ENCODE measurements around the gene ADCYAP1R1.

ADCYAP1R1 gene

DNA sequence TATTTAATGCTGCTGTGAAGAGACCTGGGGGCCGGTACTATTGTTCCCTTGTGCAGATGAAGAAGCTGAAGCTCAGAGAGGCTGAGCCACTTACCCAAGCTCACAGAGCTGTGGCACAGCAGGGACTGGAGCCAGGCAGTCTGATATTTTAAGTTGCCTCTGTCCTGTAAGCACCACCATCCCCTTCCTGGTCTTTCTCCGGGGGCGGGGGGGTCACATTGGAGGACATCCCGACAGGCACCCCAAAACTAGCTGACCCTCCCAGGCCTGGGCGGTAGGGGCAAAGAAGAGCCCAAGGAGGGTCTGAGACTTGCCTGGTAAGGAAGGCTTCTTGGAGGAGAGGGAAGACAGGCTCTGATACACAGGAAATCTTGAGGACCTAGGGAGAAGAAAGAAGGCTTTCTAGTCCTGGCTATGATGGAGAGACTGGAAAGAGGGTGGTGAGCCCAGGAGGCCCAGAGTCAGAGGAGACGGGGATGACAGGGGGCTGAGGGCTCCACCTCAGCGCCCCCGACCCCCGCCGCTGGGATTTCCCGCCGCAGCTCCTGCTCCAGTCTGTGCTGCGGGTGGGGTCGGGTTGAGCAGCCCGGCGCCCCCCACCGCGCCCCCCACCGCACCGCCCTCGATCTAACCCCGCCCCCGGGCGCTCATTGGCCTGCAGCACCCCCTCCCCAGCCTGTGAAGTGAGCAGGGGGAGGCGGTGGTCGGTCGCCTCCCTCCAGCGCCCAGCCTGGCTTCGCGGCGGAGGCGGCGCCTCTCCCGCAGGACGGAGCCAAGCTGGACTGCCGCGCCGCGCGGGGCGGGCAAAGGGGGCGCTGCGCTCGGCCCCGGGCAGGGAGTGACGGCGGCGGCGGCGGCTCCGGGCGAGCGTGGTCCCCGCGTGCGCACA, at the start of gene ADCYAP1R1:
TSS of gene ADCYAP1R1 (plus strand) at position 711 of the 889 bp plus-strand sequence. CDS start 10,957 bp downstream, outside the sequence.
- DNase-seq, result no peak

DNA sequence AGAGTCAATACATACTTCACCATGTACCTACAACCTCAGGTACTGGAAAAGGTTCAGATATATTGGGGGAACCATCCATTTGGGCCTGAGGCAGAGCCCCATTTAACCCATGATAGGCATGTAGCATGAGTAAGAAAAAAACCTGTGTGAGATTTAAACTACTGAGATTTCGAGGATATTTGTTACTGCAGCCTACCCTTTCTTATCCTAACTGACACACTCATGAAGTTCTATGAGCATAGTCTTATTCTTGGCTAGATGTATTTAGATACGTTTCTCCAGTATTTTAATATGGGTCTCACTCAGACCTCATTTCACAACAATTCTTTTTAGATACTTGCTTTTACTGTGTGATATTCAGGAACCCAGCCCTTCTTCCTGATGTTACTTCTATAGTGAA, 49.0 kb upstream of the ADCYAP1R1 start:
- no peak for DNase-seq

DNA sequence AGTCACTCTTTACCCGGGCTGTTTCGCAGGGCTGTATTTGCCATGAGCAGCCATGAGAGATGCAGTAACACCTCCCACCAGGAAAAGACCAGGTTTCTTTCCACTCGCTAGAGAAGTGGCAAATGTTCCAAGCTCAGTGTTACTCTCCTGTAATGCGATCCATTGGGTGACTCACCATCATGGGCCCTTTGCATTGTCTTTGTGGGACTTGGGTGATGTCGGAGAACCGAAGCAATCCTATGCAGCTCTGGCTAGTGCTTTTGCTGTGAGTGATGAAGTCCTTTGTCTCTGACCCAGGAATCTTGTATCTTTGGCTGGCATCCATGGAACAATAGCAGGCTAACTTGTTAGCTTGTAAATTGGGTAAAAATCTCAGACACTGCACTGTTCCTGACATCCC, 48.4 kb upstream of the ADCYAP1R1 start:
- no peak for DNase-seq

DNA sequence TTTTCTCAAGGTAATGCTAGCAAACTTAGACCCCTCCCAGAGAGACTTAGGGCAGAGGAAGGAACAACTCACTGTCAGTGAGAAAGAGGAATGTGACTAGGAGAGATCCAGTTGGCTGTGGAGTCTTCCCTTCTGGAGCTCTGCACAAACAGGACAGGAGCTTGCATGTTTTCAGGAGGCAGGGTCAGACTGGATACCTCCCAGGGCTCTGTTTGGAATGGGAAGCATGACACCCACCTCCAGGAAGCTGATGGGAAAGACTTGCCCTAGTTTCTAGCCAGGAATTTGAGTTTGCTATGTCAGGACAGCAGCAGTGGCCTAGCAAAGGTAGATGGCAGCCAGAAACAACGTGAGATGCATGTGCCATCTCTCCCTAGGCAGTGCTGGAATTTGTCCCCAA, 47.7 kb upstream of the ADCYAP1R1 start:
- DNase-seq, result no peak

DNA sequence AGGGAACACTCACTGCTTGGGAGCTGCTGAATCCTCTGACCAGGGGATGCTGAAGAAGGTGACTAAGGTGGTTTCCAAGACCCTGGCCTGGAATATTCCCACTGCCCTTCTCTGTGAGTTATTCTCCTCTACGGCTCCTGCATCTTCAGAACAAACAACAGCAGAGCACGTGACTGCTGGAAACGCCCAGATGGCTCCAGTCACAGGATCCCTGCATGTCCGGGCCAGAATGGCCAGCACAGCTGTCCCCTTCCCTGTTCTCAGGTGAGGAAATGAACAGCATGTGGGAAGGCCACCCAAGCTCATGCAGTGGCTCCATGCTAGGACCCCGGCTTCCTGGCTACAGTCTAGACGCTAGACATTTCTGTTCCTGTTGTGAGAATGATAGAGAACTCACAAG, 45.3 kb upstream of the ADCYAP1R1 start:
- DNase-seq, result no peak

DNA sequence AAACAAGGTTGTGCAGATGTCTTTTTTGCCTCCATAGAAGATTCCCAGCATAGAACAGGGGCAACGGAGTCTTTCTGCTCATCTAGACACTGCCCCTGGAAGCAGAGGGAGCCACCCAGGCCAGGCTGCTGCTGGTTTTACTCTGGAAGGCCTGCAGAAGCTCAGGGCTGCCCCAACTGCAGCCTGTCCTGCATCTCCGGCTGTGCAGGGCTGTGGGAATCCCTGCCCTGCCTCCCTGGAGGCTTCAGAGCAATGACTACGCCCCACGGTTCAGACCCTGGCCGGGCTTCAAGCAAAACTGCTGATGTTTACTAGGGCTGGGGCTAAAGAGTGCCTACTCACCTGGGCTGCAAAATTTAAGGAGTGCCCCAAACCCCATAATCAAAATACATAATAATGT, 44.5 kb upstream of the ADCYAP1R1 start:
- DNase-seq, result no peak

DNA sequence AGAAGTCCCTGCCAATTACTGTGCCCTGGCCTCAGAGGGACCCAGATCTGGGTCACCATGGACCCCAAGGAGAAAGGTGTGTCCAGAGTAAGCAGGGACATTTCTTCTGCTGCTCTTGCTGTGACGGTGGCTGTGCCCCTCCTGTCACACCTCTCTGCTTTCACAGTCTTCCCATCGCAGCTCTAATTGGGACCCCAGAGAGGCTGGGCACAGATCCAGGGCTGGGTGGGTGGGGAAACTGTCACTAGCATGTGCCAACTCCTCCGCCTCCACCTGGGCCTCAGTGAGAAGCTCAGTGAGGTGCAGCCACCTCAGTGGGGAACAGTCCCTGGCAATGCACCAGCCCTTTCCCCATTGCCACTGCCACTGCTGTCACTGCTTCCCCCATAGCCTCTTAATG, 37.3 kb upstream of the ADCYAP1R1 start:
- no peak for DNase-seq

DNA sequence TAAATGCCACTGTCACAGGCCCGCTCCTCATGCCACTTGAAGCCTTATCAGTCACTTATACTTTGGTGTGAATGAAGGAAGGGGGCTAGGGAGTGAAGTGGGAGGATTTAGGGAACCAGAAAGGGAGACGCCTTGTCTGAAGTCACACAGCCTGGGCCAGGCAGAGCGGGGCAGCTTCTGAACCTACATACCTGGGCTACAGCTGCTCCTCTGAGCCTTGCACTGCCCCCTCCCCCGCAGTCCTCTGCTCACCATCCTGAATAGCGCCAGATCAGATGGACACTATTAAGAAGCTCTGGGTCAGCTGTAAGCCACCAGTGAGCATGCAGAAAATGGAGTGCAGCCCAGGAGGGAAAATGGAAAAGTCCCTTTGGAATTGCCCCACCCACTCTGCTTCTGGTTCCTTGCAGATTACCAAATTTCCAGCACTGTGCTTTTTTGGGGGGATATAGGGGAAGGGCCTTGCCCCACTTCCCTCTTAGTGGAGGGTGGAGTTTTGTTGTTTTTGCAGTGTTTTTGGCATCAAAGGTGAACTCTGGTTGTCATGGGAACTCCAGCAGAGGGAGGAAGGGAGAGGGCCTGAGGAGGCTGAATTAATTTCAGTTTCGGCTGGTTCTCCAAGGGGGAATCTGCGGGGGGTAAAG, 35.0 kb upstream of the ADCYAP1R1 start:
- no peak for DNase-seq

DNA sequence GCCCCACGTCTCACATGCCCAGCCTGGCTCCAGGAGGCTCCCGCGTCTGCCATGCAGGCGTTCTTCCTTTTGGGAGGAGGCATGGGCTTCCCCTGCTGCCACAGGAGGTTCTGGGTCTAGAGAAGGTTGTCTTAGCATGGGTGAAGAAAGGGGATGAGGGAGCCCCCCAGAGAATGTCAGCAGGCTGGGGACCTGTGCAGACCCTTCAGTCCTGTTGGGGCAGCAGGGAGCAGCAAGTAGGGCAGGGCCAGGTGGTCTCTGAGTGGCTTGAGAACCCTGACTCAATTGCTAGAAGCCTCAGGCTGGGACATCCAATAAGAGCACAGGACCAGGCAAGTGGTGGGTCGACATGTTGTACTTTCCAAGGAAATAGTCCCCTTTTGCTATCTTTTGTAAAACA, 34.4 kb upstream of the ADCYAP1R1 start:
- DNase-seq, result no peak

DNA sequence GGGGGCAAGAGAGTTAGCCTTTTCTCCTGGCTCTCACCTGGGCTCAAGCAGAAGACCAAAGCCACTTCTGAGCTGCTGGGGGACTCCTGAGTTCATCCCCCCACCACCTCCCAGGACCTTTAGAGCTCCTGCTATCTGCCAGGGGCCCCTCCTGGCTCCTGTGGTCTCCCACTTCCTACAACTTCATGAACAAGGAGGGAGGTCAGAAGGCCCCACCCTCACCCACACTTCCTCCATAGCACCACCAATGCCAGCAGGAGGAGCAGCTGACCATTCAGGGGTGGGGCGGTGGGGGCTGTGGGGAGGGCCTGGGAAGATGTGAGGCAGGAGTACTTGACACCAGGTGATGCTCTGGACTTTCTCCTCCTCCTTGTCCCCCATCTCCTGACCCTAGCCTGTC, 32.6 kb upstream of the ADCYAP1R1 start:
- DNase-seq, result no peak

DNA sequence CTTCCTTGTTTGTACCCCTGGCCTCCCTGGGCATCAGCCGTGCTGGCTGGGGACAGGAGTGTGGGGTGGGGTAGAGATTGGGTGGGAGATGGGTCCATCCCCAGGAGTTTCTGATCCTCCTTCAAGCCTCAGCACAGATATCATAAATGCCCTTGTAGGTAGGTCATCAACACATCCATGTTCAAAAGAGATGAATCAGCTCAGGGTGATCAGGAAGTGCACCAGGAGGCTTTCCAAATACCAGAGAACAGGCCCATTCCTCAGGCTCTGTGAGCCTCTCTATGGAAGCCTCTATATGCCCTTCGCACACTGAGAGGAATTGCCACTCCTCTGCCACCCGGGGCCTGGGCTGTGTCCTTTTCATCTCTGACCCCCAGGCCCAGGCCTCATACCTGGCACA, 31.9 kb upstream of the ADCYAP1R1 start:
- DNase-seq, result no peak

DNA sequence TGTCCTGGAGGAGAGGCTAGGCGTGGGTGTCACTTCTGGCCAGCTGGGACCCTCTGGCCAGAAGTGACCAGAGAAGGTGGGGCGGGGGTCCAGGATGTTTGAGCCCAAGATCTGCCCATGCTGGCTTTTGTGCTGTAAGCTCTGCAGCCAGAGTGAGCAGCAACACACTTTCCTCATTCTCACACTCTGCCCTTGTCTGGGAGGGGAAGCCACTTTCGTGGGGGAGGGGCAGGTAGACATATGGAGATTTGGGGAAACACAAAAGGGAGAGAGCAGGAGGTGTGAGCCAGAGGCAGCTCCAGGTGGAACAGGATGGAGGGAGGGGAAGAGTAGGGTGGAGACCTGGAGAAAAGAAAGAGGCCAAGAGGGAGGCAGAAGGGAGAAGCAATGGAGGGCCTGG, 31.5 kb upstream of the ADCYAP1R1 start:
- no peak for DNase-seq

DNA sequence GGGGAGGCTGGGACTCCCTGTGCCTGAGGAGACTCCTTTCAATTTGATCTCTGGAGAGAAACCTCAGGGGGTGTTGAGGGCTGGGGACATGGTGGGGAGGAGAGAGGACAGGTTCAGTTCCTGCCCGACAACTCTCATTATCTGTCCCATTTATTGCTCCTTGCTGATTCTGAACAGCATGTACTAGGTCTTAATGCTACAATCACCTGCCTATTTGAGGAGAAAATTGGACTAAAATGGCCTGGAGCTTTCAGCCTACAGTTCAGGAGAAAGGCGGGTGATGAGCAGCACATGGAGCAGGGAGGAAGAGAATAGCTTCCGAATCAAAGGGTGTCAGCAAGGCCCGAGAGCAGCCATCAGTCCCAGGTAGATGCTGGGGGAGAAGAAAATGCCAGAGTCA, 30.0 kb upstream of the ADCYAP1R1 start:
- no peak for DNase-seq

DNA sequence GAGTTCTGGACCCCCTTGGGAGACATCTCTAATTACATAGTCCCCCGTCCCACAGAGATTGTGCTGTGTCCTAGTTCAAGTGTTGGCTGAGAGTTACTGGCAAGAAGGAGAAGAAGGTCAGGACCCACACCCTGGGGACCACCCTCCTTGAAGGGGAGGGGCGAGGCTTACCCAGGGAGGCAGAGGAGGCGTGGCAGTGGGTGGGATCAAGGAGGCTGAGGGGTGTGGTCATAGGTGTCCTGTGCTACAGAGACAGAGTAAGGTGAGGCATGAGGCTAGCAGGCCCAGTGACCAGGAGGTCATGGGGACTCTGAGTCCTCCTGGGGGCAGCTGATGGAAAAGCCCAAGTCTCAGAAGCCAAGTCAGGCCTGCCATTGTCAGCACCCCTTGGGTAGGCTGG, 29.4 kb upstream of the ADCYAP1R1 start:
- no peak for DNase-seq

DNA sequence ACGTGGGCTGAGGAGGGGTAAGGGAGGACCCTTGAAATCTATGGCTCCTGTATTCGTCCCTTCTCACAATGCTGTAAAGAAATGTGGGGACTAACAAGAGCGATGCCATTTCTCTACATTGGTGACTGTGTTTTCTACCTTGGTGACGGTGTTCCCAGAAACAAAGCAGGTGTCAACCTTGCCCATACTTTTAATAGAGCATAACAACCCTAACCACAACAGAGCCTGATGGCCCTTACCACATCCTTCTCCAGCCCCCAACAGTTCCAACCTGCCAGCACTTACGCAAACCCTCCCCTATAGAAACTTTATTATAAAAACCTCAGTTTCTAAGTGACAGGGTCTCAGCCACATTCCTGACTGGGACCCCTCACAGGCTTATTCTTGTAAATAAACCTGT, 28.2 kb upstream of the ADCYAP1R1 start:
- no peak for DNase-seq

DNA sequence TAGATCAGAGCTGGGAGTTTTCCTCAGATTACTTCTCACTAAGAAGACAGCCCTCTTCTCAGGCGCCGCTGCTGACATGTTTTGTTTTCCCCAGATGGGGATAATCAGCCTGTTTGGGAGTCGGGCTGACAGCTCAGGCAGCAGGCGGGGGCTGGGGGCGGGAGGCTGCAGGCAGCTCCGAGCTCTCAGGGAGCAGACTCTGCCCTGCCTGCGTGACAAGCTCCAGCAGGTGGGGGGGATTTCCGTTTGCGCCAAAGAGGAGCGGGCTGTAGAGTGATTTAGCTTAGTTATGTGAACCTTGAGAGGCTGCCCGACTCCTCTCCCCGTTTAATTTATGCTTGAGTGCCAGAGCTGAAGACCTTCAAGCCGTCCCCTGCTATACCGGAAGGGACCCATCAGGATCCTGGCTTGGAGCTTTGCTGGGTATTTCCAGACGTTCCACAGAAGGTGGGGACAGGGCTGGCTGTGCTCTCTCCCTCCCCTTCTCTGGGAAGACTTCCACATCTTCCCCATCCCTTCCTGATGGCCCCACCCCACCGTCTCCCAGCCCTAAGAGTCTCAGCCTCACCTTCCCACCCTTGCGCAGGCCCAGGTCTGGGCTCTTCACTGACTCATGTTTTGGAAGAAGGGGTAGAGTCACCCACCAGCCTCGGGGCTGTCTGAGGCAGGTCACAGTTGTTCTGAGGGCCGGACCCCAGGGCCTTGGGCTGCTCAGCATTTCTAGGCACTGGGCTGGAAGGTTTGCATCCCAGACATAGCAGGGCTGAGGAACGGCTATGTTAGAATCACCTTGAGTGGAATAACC, 24.7 kb upstream of the ADCYAP1R1 start:
- DNase-seq, result no peak

DNA sequence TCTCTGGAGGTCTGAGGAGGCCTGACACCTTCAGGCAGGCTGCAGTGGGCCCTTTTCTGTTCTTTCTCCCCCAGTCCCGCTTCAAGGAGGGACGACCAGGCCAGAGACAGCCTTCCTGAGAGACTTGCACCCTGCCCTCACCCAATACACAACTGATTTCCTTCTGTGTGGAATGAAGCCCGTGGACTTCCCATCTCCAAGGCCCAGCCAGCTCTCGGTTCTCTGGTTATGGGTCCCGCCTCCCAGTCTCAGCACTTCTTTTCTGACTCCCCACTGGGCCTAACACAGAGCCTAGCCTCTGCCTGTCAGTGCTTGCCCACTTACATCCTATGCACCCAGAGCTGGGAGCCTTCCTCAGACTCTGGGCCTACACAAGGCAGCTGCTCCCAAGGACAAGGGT, 24.1 kb upstream of the ADCYAP1R1 start:
- no peak for DNase-seq

DNA sequence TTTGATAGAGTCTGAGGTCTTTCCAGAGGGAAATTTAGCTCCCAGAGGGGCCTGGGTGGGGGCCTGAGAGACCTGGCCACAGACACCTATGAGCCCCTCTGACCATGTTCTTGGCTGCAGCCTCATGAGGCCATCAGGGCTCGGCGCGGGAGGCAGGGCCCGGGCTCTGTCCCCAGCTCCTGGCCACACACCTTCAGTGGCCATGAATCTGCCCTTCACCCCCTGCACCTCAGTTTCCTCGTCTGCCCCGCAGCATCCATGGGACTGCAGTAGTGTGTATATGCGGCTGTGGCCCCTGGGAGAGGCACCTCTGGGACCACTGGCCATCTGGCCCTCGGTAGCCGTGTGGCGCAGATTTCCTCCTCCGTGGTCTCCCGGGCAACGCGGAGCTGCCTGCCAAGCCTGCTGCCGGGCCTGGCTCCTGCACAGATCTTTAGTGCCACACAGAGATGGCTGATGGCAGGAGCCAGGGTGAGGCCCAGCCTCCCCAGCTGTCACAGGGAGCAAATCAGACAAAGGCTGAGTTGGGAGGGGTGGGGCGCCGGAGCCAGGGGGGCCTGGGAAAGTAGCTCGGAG, 23.6 kb upstream of the ADCYAP1R1 start:
- no peak for DNase-seq

DNA sequence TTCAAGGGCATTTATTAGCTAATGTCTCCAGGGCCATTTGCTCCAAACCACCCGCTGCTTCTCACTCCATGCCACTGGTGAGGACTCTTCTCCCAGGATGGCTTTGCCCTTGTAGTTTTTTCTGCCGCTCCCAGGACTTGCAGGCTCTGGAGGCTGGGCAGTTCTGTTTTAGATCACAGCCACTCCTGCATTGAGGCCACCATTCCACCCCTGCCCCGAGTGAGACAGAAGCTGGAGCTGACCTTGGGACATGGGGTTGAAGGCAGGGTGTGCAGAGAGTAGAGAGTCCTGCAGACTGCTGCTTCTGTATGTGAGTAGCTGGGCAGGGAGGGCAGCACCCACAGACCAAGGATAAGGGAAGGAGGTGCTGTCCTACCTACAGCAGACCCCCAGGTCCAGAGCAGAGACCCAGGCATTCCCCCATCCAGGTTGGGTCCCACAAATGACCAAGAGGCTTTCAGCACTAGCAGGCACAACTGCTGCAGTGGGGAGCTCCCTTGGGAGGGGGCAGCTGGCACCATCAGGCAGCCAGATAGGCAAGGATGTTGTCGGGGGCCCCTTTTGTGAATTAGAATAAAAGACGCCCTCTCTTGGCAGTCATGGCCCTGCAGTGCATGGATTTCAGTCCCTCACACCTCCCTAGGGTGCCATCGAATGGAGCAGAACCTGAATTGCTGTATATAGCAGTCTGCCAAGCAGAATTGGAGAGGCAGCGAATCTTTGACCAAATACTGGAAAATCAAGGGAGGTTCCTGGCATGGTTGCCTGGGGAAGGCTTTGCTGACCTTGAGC, 22.7 kb upstream of the ADCYAP1R1 start:
- no peak for DNase-seq

DNA sequence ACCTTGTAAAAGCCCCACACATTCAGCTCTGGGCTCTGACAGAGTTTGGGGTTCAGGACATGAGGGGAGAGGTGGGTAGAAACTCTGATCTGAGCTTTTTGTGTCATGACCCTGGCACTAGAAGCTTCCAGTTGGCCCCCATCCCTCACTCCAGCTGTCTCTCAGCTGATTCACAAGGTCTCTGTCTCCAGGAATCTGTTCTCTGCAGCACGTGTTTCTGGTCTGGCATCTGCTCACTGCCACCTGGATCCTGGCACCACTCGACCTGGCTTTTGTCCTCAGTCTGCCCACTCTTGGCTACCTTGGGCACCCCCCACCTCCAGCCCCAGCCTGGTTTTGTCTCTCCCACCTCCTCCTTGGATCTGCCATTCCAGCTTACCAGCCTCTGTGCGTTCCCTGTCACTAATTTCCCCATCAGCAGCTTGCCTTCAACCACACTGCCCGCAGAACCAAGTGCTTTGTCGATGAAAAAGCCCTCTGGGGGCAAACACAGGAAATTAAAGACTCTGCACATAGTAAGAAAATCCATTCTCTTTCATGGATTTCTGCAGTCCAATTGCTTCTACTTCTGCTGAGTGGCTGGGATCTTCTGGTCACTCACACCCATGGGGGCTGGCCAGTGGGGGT, 18.3 kb upstream of the ADCYAP1R1 start:
- no peak for DNase-seq

DNA sequence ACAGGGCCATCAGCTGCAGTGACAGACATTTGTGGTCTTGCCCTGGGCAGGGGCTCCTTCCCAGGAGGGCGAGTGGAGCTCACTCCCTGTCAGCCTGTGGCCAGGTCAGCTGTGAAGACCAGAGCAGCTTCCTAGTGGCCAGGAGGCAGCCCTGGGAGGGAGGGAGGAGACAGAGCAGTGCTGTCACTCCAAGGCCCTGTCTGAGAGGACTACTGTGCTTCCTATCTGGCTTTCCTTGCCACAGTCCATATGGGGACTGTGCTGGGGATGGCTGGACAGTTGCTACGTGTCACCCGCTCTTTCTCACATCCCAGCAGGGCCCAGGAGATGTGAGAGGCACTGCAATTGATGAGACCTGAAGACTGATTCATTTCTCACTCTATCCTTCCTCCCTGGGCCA, 15.2 kb upstream of the ADCYAP1R1 start:
- DNase-seq, result no peak

DNA sequence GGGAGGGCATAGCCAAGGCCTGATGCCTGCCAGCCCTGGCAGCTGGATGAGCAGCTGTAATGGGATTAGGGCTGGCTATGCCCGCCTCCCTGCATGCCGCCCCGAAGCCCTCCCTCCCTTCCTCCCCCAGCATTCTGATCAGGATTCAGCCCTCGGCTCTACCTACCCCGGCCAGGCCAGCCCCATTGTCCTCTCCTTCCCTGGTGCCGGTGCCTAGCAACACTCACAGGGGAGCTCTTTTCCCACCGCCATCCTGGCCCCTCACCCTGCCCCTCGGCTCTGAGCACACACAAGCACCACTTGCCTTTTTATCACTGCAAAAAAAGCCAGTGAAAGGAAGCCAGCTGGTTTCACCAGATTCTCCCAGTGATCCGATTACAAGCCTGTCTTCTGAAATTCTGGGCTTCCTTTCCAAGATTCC, 9.0 kb upstream of the ADCYAP1R1 start:
- DNase-seq, result no peak

Measured in NCI-H187 treated with DMSO at 0.1 percent for 48 hours (cell line).